DMS53 treated with DMSO at 0.1 percent for 48 hours (cell line): ENCODE data around the gene CPB1.
"Not testable (repeated sequence)": the region's sequence is repeated elsewhere in the genome, so short reads cannot be mapped to it uniquely, and the experiment has no call there.

Experiments used
- DNase-seq: peaks from one replicate; lab custom pipeline; 2025; ENCODE audit not compliant: unreplicated experiment; lab: John Stamatoyannopoulos, UW

CPB1 gene

GRCh38 chr3:148827585-148827984 lies at the start of gene CPB1:
Gene CPB1 (plus strand): TSS chr3:148827811. CDS start chr3:148827824, 13 bp downstream.
- DNase-seq: no peak

GRCh38 chr3:148778926-148779325 lies 48.7 kb upstream of the CPB1 start:
- no peak for DNase-seq

GRCh38 chr3:148785026-148785425 lies 42.6 kb upstream of the CPB1 start:
- DNase-seq: not testable (repeated sequence)

GRCh38 chr3:148786159-148786558 lies 41.5 kb upstream of the CPB1 start:
- DNase-seq: not testable (repeated sequence)

- no peak for DNase-seq
Observed at GRCh38 chr3:148789146-148789545, 38.5 kb upstream of the CPB1 start.

- no peak for DNase-seq
Observed at GRCh38 chr3:148789906-148790305, 37.7 kb upstream of the CPB1 start.

GRCh38 chr3:148790370-148790769 lies 37.2 kb upstream of the CPB1 start:
- DNase-seq: no peak

- DNase-seq: no peak
Observed at GRCh38 chr3:148790851-148791735, 36.5 kb upstream of the CPB1 start.

- DNase-seq: no peak
Observed at GRCh38 chr3:148791920-148792319, 35.7 kb upstream of the CPB1 start.

GRCh38 chr3:148792516-148792915 lies 35.1 kb upstream of the CPB1 start:
- DNase-seq: no peak

- DNase-seq: peak; percentile 26
Observed at GRCh38 chr3:148796799-148797198, 30.8 kb upstream of the CPB1 start.

GRCh38 chr3:148797795-148798194 lies 29.8 kb upstream of the CPB1 start:
- no peak for DNase-seq

GRCh38 chr3:148800414-148800813 lies 27.2 kb upstream of the CPB1 start:
- DNase-seq: no peak

- no peak for DNase-seq
Observed at GRCh38 chr3:148809835-148810234, 17.8 kb upstream of the CPB1 start.

- DNase-seq: no peak
Observed at GRCh38 chr3:148815316-148816110, 12.1 kb upstream of the CPB1 start.

- no peak for DNase-seq
Observed at GRCh38 chr3:148816427-148816826, 11.2 kb upstream of the CPB1 start.

- no peak for DNase-seq
Observed at GRCh38 chr3:148816981-148817525, 10.6 kb upstream of the CPB1 start.

- DNase-seq: no peak
Observed at GRCh38 chr3:148820361-148821245, 7.0 kb upstream of the CPB1 start.

GRCh38 chr3:148823026-148823425 lies 4.6 kb upstream of the CPB1 start:
- no peak for DNase-seq

GRCh38 chr3:148825476-148825875 lies 2.1 kb upstream of the CPB1 start:
- DNase-seq: no peak
